ENCODE data around the gene UBE2D2.
A peak's percentile ranks its signal among the peaks of the same experiment; 100 is the strongest.

The UBE2D2 gene

GRCh38 chr5:139601429-139601828, 40.3 kb downstream of the UBE2D2 start:
- TF ChIP-seq CTCF (IDR thresholded peaks at IDR 0.05), result no peak

- TF ChIP-seq CTCF (IDR thresholded peaks at IDR 0.05), result no peak
These were observed 44.7 kb downstream of the UBE2D2 start for GRCh38 chr5:139605887-139606286.

- no peak for TF ChIP-seq CTCF (IDR thresholded peaks at IDR 0.05)
These were observed 50.8 kb downstream of the UBE2D2 start for GRCh38 chr5:139611703-139612584.

- TF ChIP-seq CTCF (IDR thresholded peaks at IDR 0.05), result no peak
These were observed 58.7 kb downstream of the UBE2D2 start for GRCh38 chr5:139619861-139620260.

GRCh38 chr5:139630855-139631254, 69.7 kb downstream of the UBE2D2 start:
- no peak for TF ChIP-seq CTCF (IDR thresholded peaks at IDR 0.05)

- TF ChIP-seq CTCF (IDR thresholded peaks at IDR 0.05), result no peak
These were observed 70.5 kb downstream of the UBE2D2 start for GRCh38 chr5:139631520-139632165.

GRCh38 chr5:139633295-139634027, 72.3 kb downstream of the UBE2D2 start:
- peak; percentile 95 for TF ChIP-seq CTCF (IDR thresholded peaks at IDR 0.05)

Measured in LNCAP (cell line).